H1 (cell line): ENCODE data around the gene KCTD3.

Experiments used
- FOSL1 ChIP-seq: IDR thresholded peaks from 2 replicates; pipeline ENCODE4 v1.6.1; 2011; ENCODE audit warnings: mild to moderate bottlenecking, low read depth, low read length, moderate library complexity; ENCODE audit not compliant: insufficient read depth
- HDAC6 ChIP-seq: IDR thresholded peaks from one replicate; pipeline ENCODE4 v1.7.1; 2012; ENCODE audit warnings: low read depth, mild to moderate bottlenecking, inconsistent platforms, low read length, moderate library complexity

DNA sequence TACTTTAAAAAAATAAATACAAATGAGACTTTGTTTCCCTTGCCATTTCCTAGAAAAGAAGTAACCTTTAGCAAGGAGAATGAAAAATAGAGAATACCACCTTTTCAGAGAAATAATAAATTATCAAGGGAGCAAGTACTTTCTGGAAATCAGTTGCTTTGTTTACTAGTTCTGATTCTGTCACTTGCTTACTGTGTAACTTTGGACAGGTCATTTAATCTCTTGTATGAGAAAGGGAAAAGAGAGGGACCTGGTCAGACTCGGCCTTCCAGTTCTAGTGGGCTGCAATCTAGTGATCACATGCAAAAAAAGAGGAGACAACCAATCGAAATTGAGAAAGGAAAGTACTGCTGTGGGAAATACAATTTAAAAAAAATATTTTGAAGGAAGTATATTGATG lies 34.2 kb downstream of the KCTD3 start:
- TF ChIP-seq HDAC6 (no peak), FOSL1 (no peak)
